Measurements from ENCODE around the gene EPHA10.
A peak's percentile ranks its signal among the peaks of the same experiment; 100 is the strongest.

Gene EPHA10

GRCh38 chr1:37797750-37798345 lies 32.9 kb upstream of the EPHA10 start:
- Histone ChIP-seq H3F3A (ENCODE audit: low read depth) (no peaks in the 10 kb centered on the region), H3K4me3 (ENCODE audit: low read length, poor library complexity, severe bottlenecking) (no peak overlapping the region), H3K9me3 (ENCODE audit: insufficient read depth, low read depth, low read length) (no peaks in the 10 kb centered on the region), H4K20me1 (ENCODE audit: insufficient read depth, low read length, poor library complexity, severe bottlenecking) (peaks cover 16% of the 10 kb centered on the region), H3K27me3 (ENCODE audit: insufficient read depth, low read length, poor library complexity, severe bottlenecking) (no peaks in the 10 kb centered on the region), H3K79me2 (ENCODE audit: insufficient read depth, low read length) (peaks cover 16% of the 10 kb centered on the region), H3K36me3 (ENCODE audit: insufficient read depth, low read length) (peaks cover 19% of the 10 kb centered on the region; the same call in 1 of the 2 replicates), H3K4me2 (ENCODE audit: low read depth, low read length, poor library complexity, severe bottlenecking) (no peak overlapping the region), H3K9ac (ENCODE audit: low read depth, low read length, poor library complexity, severe bottlenecking) (no peak overlapping the region), H3K4me1 (ENCODE audit: insufficient read depth, low read length, poor library complexity, severe bottlenecking) (no peaks in the 10 kb centered on the region), H2AFZ (ENCODE audit: low read length) (no peak overlapping the region), H3K9me2 (replicated peaks; ENCODE audit: low read depth, low read length) (no peaks in the 10 kb centered on the region)
- TF ChIP-seq, protein P1, sequence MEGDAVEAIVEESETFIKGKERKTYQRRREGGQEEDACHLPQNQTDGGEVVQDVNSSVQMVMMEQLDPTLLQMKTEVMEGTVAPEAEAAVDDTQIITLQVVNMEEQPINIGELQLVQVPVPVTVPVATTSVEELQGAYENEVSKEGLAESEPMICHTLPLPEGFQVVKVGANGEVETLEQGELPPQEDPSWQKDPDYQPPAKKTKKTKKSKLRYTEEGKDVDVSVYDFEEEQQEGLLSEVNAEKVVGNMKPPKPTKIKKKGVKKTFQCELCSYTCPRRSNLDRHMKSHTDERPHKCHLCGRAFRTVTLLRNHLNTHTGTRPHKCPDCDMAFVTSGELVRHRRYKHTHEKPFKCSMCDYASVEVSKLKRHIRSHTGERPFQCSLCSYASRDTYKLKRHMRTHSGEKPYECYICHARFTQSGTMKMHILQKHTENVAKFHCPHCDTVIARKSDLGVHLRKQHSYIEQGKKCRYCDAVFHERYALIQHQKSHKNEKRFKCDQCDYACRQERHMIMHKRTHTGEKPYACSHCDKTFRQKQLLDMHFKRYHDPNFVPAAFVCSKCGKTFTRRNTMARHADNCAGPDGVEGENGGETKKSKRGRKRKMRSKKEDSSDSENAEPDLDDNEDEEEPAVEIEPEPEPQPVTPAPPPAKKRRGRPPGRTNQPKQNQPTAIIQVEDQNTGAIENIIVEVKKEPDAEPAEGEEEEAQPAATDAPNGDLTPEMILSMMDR (conservative IDR thresholded peaks at IDR 0.05; ENCODE audit: low read length), result no peak
- TF ChIP-seq EZH2phosphoT487 (IDR thresholded peaks at IDR 0.05; ENCODE audit: borderline replicate concordance), result no peak

- Histone ChIP-seq H3K79me2 (ENCODE audit: insufficient read depth, low read length) (peaks cover 16% of the 10 kb centered on the region), H3K9me3 (ENCODE audit: insufficient read depth, low read depth, low read length) (no peaks in the 10 kb centered on the region), H3K9me2 (replicated peaks; ENCODE audit: low read depth, low read length) (no peaks in the 10 kb centered on the region), H3K4me2 (ENCODE audit: low read depth, low read length, poor library complexity, severe bottlenecking) (peak overlapping the region; percentile 61), H4K20me1 (ENCODE audit: insufficient read depth, low read length, poor library complexity, severe bottlenecking) (peaks cover 12% of the 10 kb centered on the region), H3F3A (ENCODE audit: low read depth) (no peaks in the 10 kb centered on the region), H3K27me3 (ENCODE audit: insufficient read depth, low read length, poor library complexity, severe bottlenecking) (no peaks in the 10 kb centered on the region), H3K4me3 (ENCODE audit: low read length, poor library complexity, severe bottlenecking) (peak overlapping the region; percentile 68), H3K36me3 (ENCODE audit: insufficient read depth, low read length) (peaks cover 7% of the 10 kb centered on the region; the same call in 1 of the 2 replicates), H3K9ac (ENCODE audit: low read depth, low read length, poor library complexity, severe bottlenecking) (no peak overlapping the region), H3K4me1 (ENCODE audit: insufficient read depth, low read length, poor library complexity, severe bottlenecking) (no peaks in the 10 kb centered on the region), H2AFZ (ENCODE audit: low read length) (no peak overlapping the region)
- TF ChIP-seq, protein P1 (conservative IDR thresholded peaks at IDR 0.05; ENCODE audit: low read length), result no peak
- TF ChIP-seq EZH2phosphoT487 (IDR thresholded peaks at IDR 0.05; ENCODE audit: borderline replicate concordance), result no peak
These were observed 30.6 kb upstream of the EPHA10 start for GRCh38 chr1:37795340-37796125.

- Histone ChIP-seq H3K9me3 (ENCODE audit: insufficient read depth, low read depth, low read length) (no peaks in the 10 kb centered on the region), H3F3A (ENCODE audit: low read depth) (no peaks in the 10 kb centered on the region), H3K9ac (ENCODE audit: low read depth, low read length, poor library complexity, severe bottlenecking) (peak overlapping the region; percentile 54), H3K9me2 (replicated peaks; ENCODE audit: low read depth, low read length) (no peaks in the 10 kb centered on the region), H3K4me2 (ENCODE audit: low read depth, low read length, poor library complexity, severe bottlenecking) (peak overlapping the region; percentile 61), H3K4me1 (ENCODE audit: insufficient read depth, low read length, poor library complexity, severe bottlenecking) (no peaks in the 10 kb centered on the region), H4K20me1 (ENCODE audit: insufficient read depth, low read length, poor library complexity, severe bottlenecking) (peaks cover 12% of the 10 kb centered on the region), H3K36me3 (ENCODE audit: insufficient read depth, low read length) (peaks cover 6% of the 10 kb centered on the region; the same call in 1 of the 2 replicates), H3K79me2 (ENCODE audit: insufficient read depth, low read length) (peaks cover 16% of the 10 kb centered on the region), H3K27me3 (ENCODE audit: insufficient read depth, low read length, poor library complexity, severe bottlenecking) (no peaks in the 10 kb centered on the region), H2AFZ (ENCODE audit: low read length) (no peak overlapping the region), H3K4me3 (ENCODE audit: low read length, poor library complexity, severe bottlenecking) (peak overlapping the region; percentile 68)
- no peak for TF ChIP-seq EZH2phosphoT487 (IDR thresholded peaks at IDR 0.05; ENCODE audit: borderline replicate concordance)
- TF ChIP-seq, protein P1 (conservative IDR thresholded peaks at IDR 0.05; ENCODE audit: low read length), result no peak
These were observed 29.7 kb upstream of the EPHA10 start for GRCh38 chr1:37794372-37795339.
